Naive thymus-derived CD8-positive, alpha-beta T cell (primary cell): Measurements from ENCODE around the gene PLA2G4C. TPM values are rescaled to one million over a fixed set of nuclear protein-coding genes. Genes with fewer than 3 reads are reported as not detected.

Experiments used
- ATAC-seq, 2 donors: fragments of 150-1000 bp; cut with Tn5 transposase in 1 of 2; sonication (Bioruptor Pico), chemical (Tn5 transposase) in 1 of 2; 1 replicate in 1 of 2; 2 replicates in 1 of 2; pipeline ENCODE4 v1.10.0; 2021; ENCODE audit warnings: mild to moderate bottlenecking in 2 of 2, moderate library complexity in 2 of 2
- POLR2A ChIA-PET: fragments of 350-600 bp; sonication (Branson Sonifier 250); formaldehyde crosslinking; loops from one replicate; lab custom pipeline; 2021; ENCODE audit warnings: antibody characterized with exemption; lab: Charles Lee
- DNase-seq, 10 donors: peaks; one replicate each; pipeline versions ENCODE4 v3.0.0 to v3.0.0-alpha.2; 2020 to 2022
- H3K27ac Mint-ChIP-seq, 10 donors: one replicate each; pipeline ENCODE4 v1.8.0; 2020 to 2022; ENCODE audit warnings: mild to moderate bottlenecking in 10 of 10, mixed read lengths in 10 of 10, moderate library complexity in 4 of 10, inconsistent platforms in 1 of 10
- H3K27me3 Mint-ChIP-seq, 5 donors: one replicate each; pipeline ENCODE4 v1.8.0; 2021 to 2022; ENCODE audit warnings: mixed read lengths in 5 of 5
- H3K36me3 Mint-ChIP-seq, 3 donors: one replicate each; pipeline ENCODE4 v1.8.0; 2020 to 2022; ENCODE audit warnings: mixed read lengths in 3 of 3, mild to moderate bottlenecking in 2 of 3, inconsistent platforms in 1 of 3
- H3K4me1 Mint-ChIP-seq, 4 donors: one replicate each; pipeline ENCODE4 v1.8.0; 2021 to 2022; ENCODE audit warnings: mixed read lengths in 4 of 4
- H3K4me3 Mint-ChIP-seq, 10 donors: one replicate each; pipeline ENCODE4 v1.8.0; 2020 to 2022; ENCODE audit warnings: mild to moderate bottlenecking in 10 of 10, mixed read lengths in 10 of 10, moderate library complexity in 6 of 10, inconsistent platforms in 1 of 10
- H3K9me3 Mint-ChIP-seq, 9 donors: one replicate each; pipeline ENCODE4 v1.8.0; 2020 to 2022; ENCODE audit warnings: mixed read lengths in 9 of 9, mild to moderate bottlenecking in 3 of 9, inconsistent platforms in 1 of 9, moderate library complexity in 1 of 9
- polyA plus RNA-seq, 3 donors: library from polyadenylated mRNA; unstranded; fragments of 300-500 nt; fragmentation: Illumina TruSeq; gene quantifications; one replicate each; pipeline ENCODE4 v1.2.3, GENCODE V29; 2021
- total RNA-seq, 8 experiments: library from RNA in 2 of 8; stranded (reverse) in 2 of 8; gene quantifications; one replicate each; pipeline ENCODE4 v1.2.3 and lab custom pipeline; 2021 to 2026

Gene PLA2G4C
- total and polyA plus RNA-seq, 5 experiments from 2014 or later: 0.39 to 2.7 (median 1.2) TPM; not detected in 1

DNA sequence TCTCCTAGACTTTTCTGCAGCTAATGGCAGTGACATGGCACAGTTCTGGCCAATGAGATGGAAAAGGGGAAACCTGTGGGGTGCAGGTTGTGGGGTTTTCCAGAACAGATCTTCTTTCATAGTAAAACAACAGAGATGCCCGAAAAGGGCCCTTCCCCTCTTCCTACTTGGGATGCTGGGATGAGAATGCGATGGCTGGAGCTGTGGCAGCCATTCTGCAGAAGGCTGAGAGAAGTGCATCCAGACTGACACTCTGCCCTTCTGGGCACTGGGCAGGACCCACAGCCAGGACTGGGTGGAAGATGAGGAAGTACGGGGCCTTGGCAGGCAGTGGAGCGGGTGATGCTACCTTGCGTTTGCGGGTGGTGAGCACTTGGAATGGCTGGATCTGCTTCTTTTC, 16.9 kb upstream of the PLA2G4C start:
- H3K4me1 Mint-ChIP-seq: peaks cover 0 to 4% (median under 1%) of the 10 kb centered on the region in 4 donors
- peaks cover 19 to 94% (median 41%) of the 10 kb centered on the region in 3 donors for H3K36me3 Mint-ChIP-seq
- no peak overlapping the region for H3K4me3 Mint-ChIP-seq
- DNase-seq: no peak
- H3K27me3 Mint-ChIP-seq: no peaks in the 10 kb centered on the region
- H3K27ac Mint-ChIP-seq: no peak overlapping the region
- POLR2A ChIA-PET: no interaction called here
- H3K9me3 Mint-ChIP-seq: peaks cover 0 to 4% (median 0%) of the 10 kb centered on the region in 9 donors
- no peak for ATAC-seq

DNA sequence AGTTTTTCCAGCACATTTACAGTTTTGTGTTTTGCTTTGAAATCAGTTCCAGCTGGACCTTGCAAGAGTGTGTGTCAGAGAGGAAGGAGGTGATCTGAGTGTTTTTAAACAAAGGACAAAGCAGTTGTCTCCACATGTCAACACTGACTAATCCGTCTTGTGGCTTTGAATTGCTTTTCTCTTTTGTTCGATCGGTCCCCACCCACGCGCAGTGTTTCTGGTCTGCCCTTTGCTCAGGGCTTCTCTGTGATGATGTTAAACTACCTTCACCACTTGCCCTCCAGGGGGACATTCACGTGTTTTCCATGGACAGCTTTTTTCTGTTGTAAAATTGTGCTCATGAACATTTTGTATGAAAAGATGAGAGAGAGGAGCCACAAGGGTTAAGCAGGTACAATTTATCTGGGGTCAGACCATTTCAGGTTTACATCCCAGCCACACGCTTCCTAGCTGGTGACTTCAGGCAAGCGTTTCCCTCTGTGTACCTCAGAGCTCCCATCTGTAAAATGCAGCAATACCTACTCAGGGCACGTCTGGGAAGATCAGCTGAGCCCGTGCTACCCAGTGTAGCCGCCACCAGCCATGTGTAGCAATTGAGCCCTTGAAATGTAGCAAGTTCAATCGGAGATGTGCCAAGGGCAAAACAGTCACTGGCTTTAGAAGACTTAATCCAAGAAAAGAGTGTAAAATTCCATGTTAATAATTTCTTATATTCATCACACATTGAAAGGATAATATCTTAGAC, 13.5 kb upstream of the PLA2G4C start:
- ATAC-seq: no peak
- H3K27me3 Mint-ChIP-seq: no peaks in the 10 kb centered on the region
- H3K4me1 Mint-ChIP-seq: peaks cover 4 to 8% (median 6%) of the 10 kb centered on the region in 4 donors
- no peak overlapping the region for H3K4me3 Mint-ChIP-seq
- no peak for DNase-seq
- H3K9me3 Mint-ChIP-seq: peaks cover 0 to 4% (median 0%) of the 10 kb centered on the region in 9 donors
- POLR2A ChIA-PET: interaction anchor here (0.6 kb wide), 1 partner anchor 324 kb away, joined by 3 read pairs; no protein-coding TSS in a partner anchor
- no peak overlapping the region for H3K27ac Mint-ChIP-seq
- peaks cover 29 to 89% (median 51%) of the 10 kb centered on the region in 3 donors for H3K36me3 Mint-ChIP-seq

DNA sequence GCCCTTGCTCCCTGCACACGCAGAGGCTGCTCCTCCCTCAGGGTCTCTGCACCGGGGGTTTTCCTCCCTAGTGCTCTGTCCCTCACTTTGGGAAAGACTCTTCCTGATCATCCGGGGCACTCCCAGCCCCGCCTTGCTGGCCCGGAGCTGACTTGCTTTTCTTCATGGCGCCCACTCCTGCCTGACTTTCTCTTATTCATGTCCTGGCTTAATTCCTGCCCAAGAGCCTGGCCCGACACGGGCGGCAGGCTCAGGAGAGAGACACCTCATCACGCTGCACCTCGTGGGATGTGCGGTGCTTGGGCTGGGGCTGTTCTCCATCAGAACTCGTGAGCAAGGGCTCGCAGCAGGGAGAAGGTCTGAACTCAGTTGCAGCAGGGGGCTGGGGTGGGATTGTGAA, 11.8 kb upstream of the PLA2G4C start:
- ATAC-seq (no peak), DNase-seq (no peak)
- Mint-ChIP-seq H3K4me3 (no peak overlapping the region), H3K4me1 (peaks cover 4 to 16% (median 12%) of the 10 kb centered on the region in 4 donors), H3K36me3 (peaks cover 17 to 84% (median 40%) of the 10 kb centered on the region in 3 donors), H3K27ac (peak overlapping the region in 4 of 10 donors; percentile 60 to 84 (median 66)), H3K9me3 (no peaks in the 10 kb centered on the region), H3K27me3 (no peaks in the 10 kb centered on the region)
- POLR2A ChIA-PET: no interaction called here

DNA sequence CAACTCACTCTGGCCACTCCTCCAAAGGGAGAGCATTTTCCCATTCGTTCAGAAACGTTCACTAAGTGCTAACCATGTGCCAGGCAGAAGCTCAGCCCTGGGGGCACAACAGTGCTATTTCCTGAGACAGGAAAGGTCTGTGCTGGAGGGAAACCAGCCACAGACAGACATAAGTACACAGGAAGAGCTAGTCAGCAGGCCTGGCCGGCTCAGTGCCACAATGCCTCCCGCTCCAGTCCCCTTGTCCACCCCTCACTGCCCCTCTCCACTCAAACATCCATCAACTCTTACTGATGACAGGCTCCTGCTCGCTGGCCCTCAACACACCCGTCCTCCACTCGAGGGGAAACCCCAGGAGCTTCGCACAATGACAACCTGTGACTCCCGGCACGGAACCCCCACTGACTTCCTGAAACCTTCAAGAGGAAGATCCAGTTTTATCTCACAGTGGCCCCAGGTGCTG, 11.3 kb upstream of the PLA2G4C start:
- Mint-ChIP-seq H3K9me3 (no peaks in the 10 kb centered on the region), H3K4me1 (peaks cover 4 to 16% (median 12%) of the 10 kb centered on the region in 4 donors), H3K36me3 (peaks cover 12 to 83% (median 35%) of the 10 kb centered on the region in 3 donors), H3K4me3 (no peak overlapping the region), H3K27ac (peak overlapping the region in 4 of 10 donors; percentile 62 to 84 (median 69)), H3K27me3 (no peaks in the 10 kb centered on the region)
- DNase-seq (no peak), ATAC-seq (no peak)
- POLR2A ChIA-PET: no interaction called here

DNA sequence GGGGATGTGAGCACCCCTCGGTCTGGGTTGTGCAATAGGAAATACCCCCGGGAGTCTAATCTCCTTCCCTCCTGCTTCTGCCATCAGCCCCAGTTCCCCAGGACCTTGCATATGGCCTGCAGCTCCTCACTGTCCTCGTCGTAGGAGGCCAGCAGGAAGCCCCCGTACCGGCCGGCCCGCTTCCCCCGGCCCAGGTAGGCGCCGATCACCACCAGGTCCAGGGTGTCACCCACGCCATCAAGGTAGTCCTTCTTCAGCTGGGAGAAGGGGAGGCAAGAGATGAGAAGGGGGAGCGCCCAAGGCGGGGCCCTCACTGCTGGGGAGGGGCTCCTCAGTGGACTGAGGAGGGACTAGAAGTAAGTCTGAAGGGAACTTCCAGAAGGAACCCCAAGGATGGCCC, 10.4 kb upstream of the PLA2G4C start:
- Mint-ChIP-seq H3K4me1 (peaks cover 4 to 16% (median 12%) of the 10 kb centered on the region in 4 donors), H3K36me3 (peaks cover 10 to 81% (median 33%) of the 10 kb centered on the region in 3 donors), H3K27ac (peak overlapping the region in 1 of 10 donors; percentile 50), H3K9me3 (no peaks in the 10 kb centered on the region), H3K4me3 (no peak overlapping the region), H3K27me3 (no peaks in the 10 kb centered on the region)
- DNase-seq: no peak
- POLR2A ChIA-PET: no interaction called here
- no peak for ATAC-seq

DNA sequence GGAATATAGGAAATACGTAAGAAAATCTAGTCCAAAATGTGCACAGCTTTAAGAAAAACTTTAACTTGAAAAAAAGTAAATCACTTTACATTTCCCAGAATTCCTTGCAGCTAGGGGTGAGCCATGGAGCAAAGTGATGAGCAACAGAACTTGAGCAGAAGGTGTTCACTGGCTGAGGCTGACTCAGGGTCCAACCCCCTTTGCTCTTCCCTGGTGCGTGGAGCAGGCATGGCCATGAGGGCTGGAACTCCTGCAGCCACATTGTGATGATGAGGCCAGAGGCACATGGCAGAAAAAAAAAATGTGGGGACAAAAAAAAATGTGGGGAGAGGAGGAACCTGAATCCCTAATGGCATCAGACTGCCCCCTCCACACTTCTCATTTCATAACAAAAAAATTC, 9.9 kb upstream of the PLA2G4C start:
- Mint-ChIP-seq H3K27ac (no peak overlapping the region), H3K27me3 (no peaks in the 10 kb centered on the region), H3K9me3 (no peaks in the 10 kb centered on the region), H3K4me1 (peaks cover 4 to 16% (median 12%) of the 10 kb centered on the region in 4 donors), H3K36me3 (peaks cover 10 to 81% (median 33%) of the 10 kb centered on the region in 3 donors), H3K4me3 (no peak overlapping the region)
- no peak for DNase-seq
- ATAC-seq: no peak
- POLR2A ChIA-PET: no interaction called here

DNA sequence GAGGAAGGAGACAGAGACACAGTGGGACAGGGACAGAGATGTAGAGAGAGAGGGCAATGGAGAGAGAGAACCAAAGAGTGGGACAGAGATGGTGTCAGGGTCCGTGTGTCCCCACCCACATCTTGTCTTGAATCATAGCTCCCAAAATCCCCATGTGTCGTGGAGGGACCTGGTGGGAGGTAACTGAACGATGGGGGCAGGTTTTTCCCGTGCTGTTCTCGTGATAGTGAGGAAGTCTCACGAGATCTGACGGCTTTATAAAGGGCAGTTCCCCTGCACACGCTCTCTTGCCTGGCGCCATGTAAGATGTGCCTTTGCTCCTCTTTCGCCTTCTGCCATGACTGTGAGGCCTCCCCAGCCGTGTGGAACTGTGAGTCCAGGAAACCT, 7.5 kb upstream of the PLA2G4C start:
- peaks cover 10 to 71% (median 27%) of the 10 kb centered on the region in 3 donors for H3K36me3 Mint-ChIP-seq
- no peak overlapping the region for H3K4me3 Mint-ChIP-seq
- no peaks in the 10 kb centered on the region for H3K9me3 Mint-ChIP-seq
- DNase-seq (no peak), ATAC-seq (no peak)
- H3K27ac Mint-ChIP-seq: peak overlapping the region in 7 of 10 donors; percentile 45 to 86 (median 73)
- no peaks in the 10 kb centered on the region for H3K27me3 Mint-ChIP-seq
- peaks cover 4 to 16% (median 10%) of the 10 kb centered on the region in 4 donors for H3K4me1 Mint-ChIP-seq
- POLR2A ChIA-PET: no interaction called here

DNA sequence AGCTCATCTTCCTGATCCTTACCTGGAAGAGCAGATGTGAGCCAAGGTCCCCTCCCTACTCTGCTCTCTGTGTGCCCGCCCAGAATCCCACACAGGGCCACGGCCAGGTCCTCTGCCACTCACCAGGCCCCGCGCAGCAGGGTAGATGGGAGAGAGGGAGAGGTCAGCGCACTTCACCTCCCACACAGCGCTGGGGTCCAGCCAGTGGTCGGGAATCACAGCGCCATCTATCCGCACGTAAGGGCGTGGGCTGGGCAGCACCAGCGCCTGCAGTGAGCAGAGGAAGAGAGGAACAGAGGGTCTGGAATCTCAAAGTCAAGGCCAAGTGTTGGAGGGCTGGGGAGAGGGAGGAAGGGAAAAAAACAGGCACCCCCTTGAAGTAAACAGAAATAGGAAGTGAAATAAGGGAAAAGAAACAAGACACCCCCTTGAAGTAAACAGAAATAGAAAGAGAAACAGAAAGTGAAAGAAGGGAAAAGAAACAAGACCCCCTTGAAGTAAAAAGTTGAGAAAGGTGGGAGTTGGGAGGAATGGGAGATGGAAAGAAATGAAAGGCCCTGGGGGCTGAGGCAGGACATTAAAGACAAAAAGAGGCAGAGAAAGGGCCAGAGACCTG, 7.0 kb upstream of the PLA2G4C start:
- POLR2A ChIA-PET: no interaction called here
- Mint-ChIP-seq H3K4me3 (no peak overlapping the region), H3K27ac (peak overlapping the region in 9 of 10 donors; percentile 37 to 86 (median 66))

DNA sequence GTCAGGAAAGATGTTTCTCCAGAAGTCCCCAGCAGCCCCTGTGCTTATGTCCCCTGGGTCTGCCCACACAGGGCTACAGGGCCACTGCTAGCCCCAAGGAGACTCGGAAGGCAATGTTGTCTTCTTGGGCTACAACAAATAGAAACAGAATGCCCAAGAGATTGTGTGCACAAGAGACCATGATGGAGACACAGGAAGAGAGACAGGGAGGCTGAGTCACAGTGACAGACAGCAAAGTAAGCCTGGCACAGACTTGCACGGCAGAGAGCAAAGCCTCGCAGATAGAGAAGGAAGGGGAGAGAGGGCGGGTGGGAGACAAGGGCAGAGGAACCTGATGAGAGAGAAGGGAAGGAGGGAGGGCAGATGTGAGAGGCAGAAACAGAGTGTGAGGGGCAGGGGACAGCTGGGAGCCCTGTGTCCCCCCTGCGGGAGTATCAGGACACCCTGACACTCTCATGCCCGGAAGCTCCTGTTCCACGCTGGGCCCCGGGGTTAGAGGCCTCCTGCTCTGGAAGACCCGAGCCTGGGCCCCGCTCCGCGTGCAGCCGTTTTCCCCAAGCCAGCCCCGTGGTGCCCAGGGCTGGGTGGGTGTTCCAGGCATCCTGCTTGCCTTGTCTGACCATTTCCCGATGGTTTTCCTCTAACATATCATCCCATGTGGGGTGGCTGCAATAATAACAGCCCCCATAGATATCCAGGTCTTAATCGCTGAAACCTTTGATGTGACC, 2.7 kb upstream of the PLA2G4C start:
- Mint-ChIP-seq H3K27me3 (no peaks in the 10 kb centered on the region), H3K36me3 (peaks cover 0 to 38% (median 7%) of the 10 kb centered on the region in 3 donors), H3K4me3 (no peak overlapping the region), H3K9me3 (no peaks in the 10 kb centered on the region), H3K27ac (peak overlapping the region in 3 of 10 donors; percentile 29 to 66 (median 34)), H3K4me1 (peaks cover 9 to 21% (median 13%) of the 10 kb centered on the region in 4 donors)
- POLR2A ChIA-PET: interaction anchor here (0.7 kb wide), 1 partner anchor 27 kb away, joined by 4 read pairs; no protein-coding TSS in a partner anchor
- DNase-seq (no peak), ATAC-seq (no peak)

More for the DNA sequence above, 7.0 kb upstream of the PLA2G4C start:
- H3K4me1 Mint-ChIP-seq: peaks cover 4 to 16% (median 11%) of the 10 kb centered on the region in 4 donors
- H3K36me3 Mint-ChIP-seq: peaks cover 10 to 66% (median 25%) of the 10 kb centered on the region in 3 donors
- no peaks in the 10 kb centered on the region for H3K27me3 Mint-ChIP-seq
- no peaks in the 10 kb centered on the region for H3K9me3 Mint-ChIP-seq
- no peak for ATAC-seq
- no peak for DNase-seq

DNA sequence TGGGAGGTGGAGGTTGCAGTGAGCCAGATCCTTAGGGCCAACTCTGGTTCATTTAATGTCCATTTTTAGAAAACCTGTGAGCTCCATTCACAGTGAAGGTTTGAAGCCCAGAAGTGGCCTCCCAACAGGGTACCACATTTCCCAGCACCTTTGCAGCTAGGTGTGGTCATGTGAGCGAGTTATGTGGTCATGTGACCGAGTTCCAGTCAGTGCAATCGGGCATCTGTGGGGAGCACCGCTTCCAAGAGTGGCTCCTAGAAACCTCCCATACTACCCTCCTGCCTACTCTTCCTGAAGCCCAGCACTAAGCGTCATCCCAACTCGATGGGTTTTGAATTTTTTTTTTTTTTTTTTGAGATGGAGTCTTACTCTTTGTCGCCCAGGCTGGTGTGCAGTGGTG, 663 bp upstream of the PLA2G4C start:
- H3K4me3 Mint-ChIP-seq: peak overlapping the region in 3 of 10 donors; percentile 73 to 86 (median 77)
- POLR2A ChIA-PET: no interaction called here
- H3K4me1 Mint-ChIP-seq: peaks cover 5 to 16% (median 15%) of the 10 kb centered on the region in 4 donors

DNA sequence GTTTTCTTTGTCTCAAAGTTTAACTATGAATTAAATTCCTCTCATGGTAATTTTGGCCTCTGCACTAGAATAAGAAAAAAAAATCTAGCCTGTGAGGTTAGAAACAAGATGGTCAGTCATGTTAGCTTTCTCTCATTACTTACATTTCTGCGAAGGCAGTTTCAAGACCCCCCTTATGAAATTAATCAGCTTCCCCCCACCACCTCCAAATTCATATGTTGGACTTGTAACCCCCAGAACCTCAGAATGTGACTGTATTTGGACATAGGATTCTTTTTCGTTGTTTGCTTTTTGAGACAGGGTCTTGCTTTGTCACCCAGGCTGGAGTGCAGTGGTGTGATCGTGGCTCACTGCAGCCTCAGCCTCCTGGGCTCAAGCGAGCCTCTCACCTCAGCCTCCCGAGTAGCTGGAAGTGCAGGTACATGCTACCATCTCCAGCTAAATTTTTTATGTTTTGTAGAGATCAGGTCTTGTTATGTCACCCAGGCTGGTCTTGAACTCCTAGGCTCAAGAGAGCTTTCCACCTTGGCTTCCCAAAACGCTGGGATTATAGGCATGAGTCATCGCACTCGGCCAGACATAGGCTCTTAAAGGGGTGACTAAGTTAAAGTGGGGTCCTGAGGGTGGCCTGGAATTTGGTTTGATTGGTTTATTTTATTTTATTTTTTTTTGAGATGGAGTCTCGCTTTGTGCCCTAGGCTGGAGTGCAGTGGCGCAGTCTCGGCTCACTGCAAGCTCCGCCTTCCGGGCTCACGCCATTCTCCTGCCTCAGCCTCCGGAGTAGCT, 1.4 kb downstream of the PLA2G4C start:
- no peak for DNase-seq
- no peak overlapping the region for H3K27ac Mint-ChIP-seq
- peak overlapping the region in 5 of 10 donors; percentile 24 to 77 (median 57) for H3K4me3 Mint-ChIP-seq
- H3K27me3 Mint-ChIP-seq: peaks cover 0 to 1% (median 0%) of the 10 kb centered on the region in 5 donors
- no peak for ATAC-seq
- no peaks in the 10 kb centered on the region for H3K9me3 Mint-ChIP-seq
- POLR2A ChIA-PET: interaction anchor here (0.7 kb wide), 1 partner anchor 685 kb away, joined by 3 read pairs; no protein-coding TSS in a partner anchor
- H3K36me3 Mint-ChIP-seq: peaks cover 0 to 3% (median under 1%) of the 10 kb centered on the region in 3 donors
- peaks cover 7 to 16% (median 15%) of the 10 kb centered on the region in 4 donors for H3K4me1 Mint-ChIP-seq

More for the DNA sequence above, 663 bp upstream of the PLA2G4C start:
- DNase-seq (no peak), ATAC-seq (no peak)
- peaks cover 0 to 1% (median 0%) of the 10 kb centered on the region in 5 donors for H3K27me3 Mint-ChIP-seq
- peak overlapping the region in 2 of 10 donors; percentile 56 to 84 for H3K27ac Mint-ChIP-seq
- no peaks in the 10 kb centered on the region for H3K9me3 Mint-ChIP-seq
- peaks cover 0 to 22% (median 2%) of the 10 kb centered on the region in 3 donors for H3K36me3 Mint-ChIP-seq
